GM19463 (cell line): ENCODE data around the gene GSTM5.
A peak's percentile ranks its signal among the peaks of the same experiment; 100 is the strongest.
"Not testable (repeated sequence)": the region's sequence is repeated elsewhere in the genome, so short reads cannot be mapped to it uniquely, and the experiment has no call there.

ENCODE experiments used
- ATAC-seq: cut with Tn5 transposase; IDR thresholded peaks from one replicate; pipeline ENCODE4 v1.9.1; 2021; ENCODE audit warnings: mild to moderate bottlenecking, moderate library complexity; ENCODE audit not compliant: unreplicated experiment

The GSTM5 gene

GRCh38 chr1:109711593-109712320 is at the start of gene GSTM5:
GSTM5 (plus strand) TSS chr1:109712251; CDS start chr1:109712313, 62 bp downstream.
- ATAC-seq = not testable (repeated sequence)

GRCh38 chr1:109664671-109665070 is 47.4 kb upstream of the GSTM5 start:
- ATAC-seq = no peak

- peak; percentile 99 for ATAC-seq
Measured at GRCh38 chr1:109667452-109668122, 44.5 kb upstream of the GSTM5 start, which contains the start of gene GSTM2. GSTM2 (plus strand) TSS chr1:109668057; CDS start chr1:109668116, 59 bp downstream.

- no peak for ATAC-seq
Measured at GRCh38 chr1:109668123-109668775, 43.8 kb upstream of the GSTM5 start.

- ATAC-seq = no peak
Measured at GRCh38 chr1:109669246-109669948, 42.7 kb upstream of the GSTM5 start.

GRCh38 chr1:109669949-109670302 is 42.1 kb upstream of the GSTM5 start:
- ATAC-seq = not testable (repeated sequence)

- no peak for ATAC-seq
Measured at GRCh38 chr1:109671067-109671466, 41.0 kb upstream of the GSTM5 start.

GRCh38 chr1:109673861-109674260 is 38.2 kb upstream of the GSTM5 start:
- ATAC-seq = not testable (repeated sequence)

GRCh38 chr1:109676683-109677381 is 35.2 kb upstream of the GSTM5 start:
- not testable (repeated sequence) for ATAC-seq

- ATAC-seq = no peak
Measured at GRCh38 chr1:109677459-109677858, 34.6 kb upstream of the GSTM5 start.

- not testable (repeated sequence) for ATAC-seq
Measured at GRCh38 chr1:109678637-109679036, 33.4 kb upstream of the GSTM5 start.

- not testable (repeated sequence) for ATAC-seq
Measured at GRCh38 chr1:109684777-109685176, 27.3 kb upstream of the GSTM5 start.

GRCh38 chr1:109685399-109685798 is 26.7 kb upstream of the GSTM5 start:
- not testable (repeated sequence) for ATAC-seq

GRCh38 chr1:109685890-109686289 is 26.2 kb upstream of the GSTM5 start:
- ATAC-seq = not testable (repeated sequence)

- not testable (repeated sequence) for ATAC-seq
Measured at GRCh38 chr1:109687109-109687508, 24.9 kb upstream of the GSTM5 start.

GRCh38 chr1:109687641-109688499 is 24.2 kb upstream of the GSTM5 start, which contains the start of gene GSTM1:
GSTM1 (plus strand) TSS chr1:109687817; CDS start chr1:109687874, 57 bp downstream.
- peak; percentile 98 for ATAC-seq

- ATAC-seq = no peak
Measured at GRCh38 chr1:109689844-109690405, 22.1 kb upstream of the GSTM5 start.

- ATAC-seq = no peak
Measured at GRCh38 chr1:109691759-109692158, 20.3 kb upstream of the GSTM5 start.

GRCh38 chr1:109694400-109694799 is 17.7 kb upstream of the GSTM5 start:
- ATAC-seq = not testable (repeated sequence)
